DND-41 (cell line): ENCODE results near the gene TPM4.
"Not testable (repeated sequence)": the region's sequence is repeated elsewhere in the genome, so short reads cannot be mapped to it uniquely, and the experiment has no call there.

ENCODE experiments used
- CTCF ChIP-seq: IDR thresholded peaks from 2 replicates; pipeline ENCODE4 v1.5.1; 2012; ENCODE audit warnings: borderline replicate concordance, low read length, moderate library complexity, mild to moderate bottlenecking; ENCODE audit not compliant: poor library complexity, severe bottlenecking; ENCODE audit errors: extremely low read depth
- EZH2 ChIP-seq: IDR thresholded peaks from 3 replicates; pipeline ENCODE4 v1.6.1; 2012; ENCODE audit warnings: borderline replicate concordance, low read depth, mild to moderate bottlenecking, moderate library complexity, low read length, inconsistent platforms; ENCODE audit not compliant: severe bottlenecking

- not testable (repeated sequence) for TF ChIP-seq CTCF, EZH2
These were observed 46.1 kb upstream of the TPM4 start for GRCh38 chr19:16030155-16030554.
